Right cardiac atrium (tissue), 5 donors: ENCODE data around the gene EEFSEC. TPM values are rescaled to one million over a fixed set of nuclear protein-coding genes. Genes with fewer than 3 reads are reported as not detected.

Source experiments
- ATAC-seq, 2 donors: fragments of 200-7000 bp; cut with Tn5 transposase; one replicate each; pipeline versions ENCODE4 v1.8.0 to v1.9.1; 2020; ENCODE audit warnings: moderate library complexity in 2 of 2, mild to moderate bottlenecking in 1 of 2
- DNase-seq, 3 donors: peaks; one replicate each; pipeline ENCODE4 v3.0.0-alpha.2; 2020
- H3K27ac ChIP-seq: one replicate; pipeline ENCODE4 v1.5.1; 2013; ENCODE audit warnings: mild to moderate bottlenecking, low read length, control low read depth, moderate library complexity
- H3K27me3 ChIP-seq: one replicate; pipeline ENCODE4 v1.6.1; 2013; ENCODE audit not compliant: control insufficient read depth, insufficient read depth
- H3K4me1 ChIP-seq: one replicate; pipeline ENCODE4 v1.6.1; 2013; ENCODE audit warnings: low read length; ENCODE audit not compliant: control insufficient read depth, insufficient read depth
- H3K4me3 ChIP-seq: one replicate; pipeline ENCODE4 v1.5.1; 2013; ENCODE audit warnings: low read length, control low read depth
- H3K9me3 ChIP-seq: one replicate; pipeline ENCODE4 v1.6.1; 2013; ENCODE audit warnings: low read length; ENCODE audit not compliant: control insufficient read depth
- WGBS: extraction: QIAGEN DNeasy Blood & Tissue Kit; methylation state at CpG from one replicate; pipeline ENCODE4 v1.1.7; 2013; 5-methylcytosine and 5-hydroxymethylcytosine counted together
- intact Hi-C, 4 donors: fragments of 100-400 bp; cut with DNase I; formaldehyde crosslinking; loops; one replicate each; pipeline versions ENCODE4 v1.11.0 to v1.14.0; 2022 to 2023
- polyA plus RNA-seq: library from polyadenylated mRNA; stranded (reverse); fragments of 200-250 nt; gene quantifications from one replicate; pipeline ENCODE4 v1.2.3, GENCODE V29; 2013
- total RNA-seq, 4 donors: library from RNA; stranded (reverse); fragmentation: NEBNext Ultra II Directional; extraction: Animal tissue kit (Norgen Biotek cat#: 25700); gene quantifications; one replicate each; pipeline ENCODE4 v1.2.1, GENCODE V29; 2021
- donor health status: healthy with polysubstance abuse.
- donor health status: DM: no; HTN: yes; CAD: no.
- donor health status: DM: no; HTN: no; CAD: no.
- donor health status: DM: no; HTN: yes; CAD: no; lungs with severe emphysema.
- donor health status: DM: yes; HTN: yes; CAD: no.

The EEFSEC gene
- total and polyA plus RNA-seq, 5 donors: 14.7 to 17.6 (median 15.6) TPM

DNA sequence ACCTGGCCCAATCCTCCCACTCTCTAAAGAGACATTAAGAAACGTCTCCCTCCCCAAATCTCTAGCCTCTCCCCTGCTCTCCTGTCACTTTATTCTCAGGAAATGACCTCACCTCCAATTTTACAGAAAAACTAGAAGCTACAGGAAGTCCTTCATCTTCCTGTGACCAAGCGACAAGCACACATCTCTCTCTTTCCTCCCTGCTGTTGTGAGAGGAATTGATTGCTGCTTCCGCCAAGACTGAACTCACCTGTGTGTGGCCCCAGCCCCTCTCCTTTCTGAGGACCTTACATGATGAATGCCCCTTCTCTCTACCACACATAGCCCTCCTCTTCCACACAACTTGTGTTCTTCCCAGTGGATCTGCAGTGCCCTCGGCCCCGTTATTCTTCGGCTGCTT lies 295.2 kb downstream of the EEFSEC start:
- ATAC-seq: no peak
- intact Hi-C loops: no loop called here

DNA sequence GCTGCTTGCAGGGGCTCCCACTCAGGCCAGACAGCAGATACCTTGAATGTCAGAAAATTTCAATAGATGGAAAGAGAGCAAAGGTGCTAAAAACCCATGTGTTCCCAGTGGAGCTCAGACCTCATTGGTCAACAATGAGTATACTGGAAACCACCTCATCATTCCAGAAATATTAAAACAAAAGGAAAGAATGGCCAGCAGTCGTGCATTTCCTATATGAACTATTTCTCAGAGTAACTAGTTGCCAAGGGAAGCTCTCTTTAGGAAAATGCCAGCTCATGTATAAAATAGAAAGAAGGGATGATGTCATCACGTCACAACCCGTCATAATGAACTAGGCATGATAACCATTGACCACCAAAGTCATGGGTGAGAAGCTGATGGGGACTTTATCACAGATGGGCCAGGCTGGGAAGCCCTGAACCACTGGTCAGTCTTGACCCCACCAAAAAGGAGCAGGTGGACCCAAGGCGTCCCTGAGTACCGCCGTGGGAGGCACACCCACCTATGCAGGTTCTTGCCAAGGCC lies 295.9 kb downstream of the EEFSEC start:
- no peak overlapping the region for H3K27ac ChIP-seq
- no peak for ATAC-seq
- peak in 1 of 3 donors; percentile 5 for DNase-seq
- H3K9me3 ChIP-seq: no peaks in the 10 kb centered on the region
- no peaks in the 10 kb centered on the region for H3K27me3 ChIP-seq
- intact Hi-C loops: no loop called here
- H3K4me3 ChIP-seq: no peak overlapping the region
- 86% methylated on average over 6 of the region's 6 CpGs for WGBS
- H3K4me1 ChIP-seq: no peaks in the 10 kb centered on the region

More for the DNA sequence above, 295.2 kb downstream of the EEFSEC start:
- Histone ChIP-seq H3K4me1 (no peaks in the 10 kb centered on the region), H3K4me3 (no peak overlapping the region), H3K27me3 (no peaks in the 10 kb centered on the region), H3K9me3 (no peaks in the 10 kb centered on the region), H3K27ac (no peak overlapping the region)
- DNase-seq: peak in 1 of 3 donors; percentile 4
- 61% methylated on average over 6 of the region's 6 CpGs for WGBS

DNA sequence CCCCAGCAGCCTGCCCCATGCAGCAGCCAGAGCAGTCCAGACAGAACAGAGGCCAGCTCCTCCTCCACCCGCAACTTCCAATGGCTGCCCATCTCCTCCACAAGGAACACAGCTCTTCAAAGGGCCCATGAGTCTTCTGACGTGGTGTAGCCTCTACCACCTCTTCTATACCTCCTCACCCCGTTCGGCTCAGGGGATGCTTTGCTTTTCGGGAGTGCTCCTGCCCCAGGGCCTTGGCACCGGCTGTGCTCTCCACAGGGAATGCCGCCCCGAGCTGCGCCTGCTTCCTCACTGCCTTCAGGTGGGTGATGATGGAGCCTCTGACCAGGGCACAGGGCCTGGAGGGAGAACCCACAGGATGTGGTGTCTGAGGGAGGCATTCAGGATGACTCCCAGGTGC lies 298.8 kb downstream of the EEFSEC start:
- no peaks in the 10 kb centered on the region for H3K9me3 ChIP-seq
- H3K27me3 ChIP-seq: no peaks in the 10 kb centered on the region
- no peak overlapping the region for H3K27ac ChIP-seq
- DNase-seq: no peak
- H3K4me3 ChIP-seq: no peak overlapping the region
- no peaks in the 10 kb centered on the region for H3K4me1 ChIP-seq
- intact Hi-C loops: no loop called here
- no peak for ATAC-seq
- 89% methylated on average over 9 of the region's 9 CpGs for WGBS

DNA sequence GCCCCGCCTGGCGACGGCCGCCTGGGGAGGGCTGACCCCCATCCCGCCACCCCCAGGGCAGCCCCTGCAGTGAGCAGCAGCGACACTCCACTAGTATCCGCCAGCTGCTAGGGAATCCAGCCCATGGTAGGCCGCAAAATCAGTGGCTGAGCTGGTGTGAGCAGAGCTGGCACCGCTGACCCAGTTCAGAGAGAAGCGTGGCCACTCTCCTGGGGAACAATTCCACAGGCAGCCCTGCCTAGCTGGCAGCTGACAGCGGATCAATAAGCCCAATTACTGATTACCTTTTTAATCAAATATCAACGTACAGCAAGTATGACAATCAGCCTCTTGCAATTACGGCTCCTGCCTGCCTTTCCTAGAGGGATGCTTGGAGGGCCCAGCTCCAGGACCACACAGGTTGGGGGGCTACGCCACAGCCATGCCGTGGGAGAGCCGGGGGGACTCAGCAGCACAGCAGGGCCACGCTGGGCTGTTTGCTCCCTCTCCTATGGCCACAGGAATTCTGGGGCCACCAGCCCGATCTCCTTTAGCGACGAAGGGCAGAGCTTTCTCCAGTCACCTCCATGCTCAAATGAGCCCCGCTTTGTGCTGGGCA lies 299.5 kb downstream of the EEFSEC start:
- Histone ChIP-seq H3K27ac (no peak overlapping the region), H3K9me3 (no peaks in the 10 kb centered on the region), H3K27me3 (no peaks in the 10 kb centered on the region), H3K4me3 (no peak overlapping the region), H3K4me1 (no peaks in the 10 kb centered on the region)
- intact Hi-C loops: no loop called here
- ATAC-seq (no peak), DNase-seq (peak in 1 of 3 donors; percentile 6)
- 90% methylated on average over 21 of the region's 21 CpGs for WGBS

DNA sequence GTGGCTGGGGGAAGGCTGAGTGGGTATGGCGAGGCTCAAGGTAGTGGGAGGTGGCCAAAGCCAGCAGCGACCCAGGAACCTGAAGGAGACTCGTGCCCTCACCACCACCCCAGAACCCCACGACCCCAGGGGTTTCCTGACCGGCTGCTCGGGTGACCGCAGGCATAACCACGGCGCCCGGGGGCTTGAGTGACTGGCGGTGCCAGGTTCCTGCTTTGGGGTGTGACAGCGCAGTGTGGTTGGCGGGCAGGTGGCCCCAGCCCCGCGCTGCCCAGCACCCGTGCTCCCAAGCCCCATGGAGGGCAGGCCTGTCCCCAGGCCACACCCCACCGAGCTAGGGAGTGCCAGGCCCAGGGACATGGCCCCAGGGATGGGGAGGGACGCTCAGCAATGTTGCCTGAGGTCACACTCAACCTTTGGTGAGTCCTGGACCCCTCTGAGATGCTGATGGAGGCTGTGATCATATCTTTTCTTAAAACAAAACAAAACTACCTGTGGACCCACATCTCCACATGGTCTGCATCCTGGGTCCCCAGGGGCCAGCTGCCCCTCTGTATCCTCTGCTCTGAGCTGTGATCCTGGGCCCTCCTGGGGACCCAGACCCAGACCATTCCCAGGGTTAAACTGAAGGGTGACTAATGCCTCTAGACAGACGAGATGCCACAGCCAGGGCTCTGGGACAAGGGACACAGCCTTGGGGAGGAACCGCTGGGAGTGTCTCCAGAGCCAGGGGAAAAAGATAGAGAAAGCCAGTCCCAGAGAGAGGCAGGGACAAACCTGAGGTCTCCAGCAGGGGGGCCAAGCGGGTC lies 300.4 kb downstream of the EEFSEC start:
- DNase-seq (peak in 1 of 3 donors; percentile 54), ATAC-seq (no peak)
- Histone ChIP-seq H3K9me3 (no peaks in the 10 kb centered on the region), H3K27me3 (no peaks in the 10 kb centered on the region), H3K4me1 (no peaks in the 10 kb centered on the region), H3K27ac (no peak overlapping the region), H3K4me3 (no peak overlapping the region)
- 74% methylated on average over 21 of the region's 21 CpGs for WGBS
- intact Hi-C loops: no loop called here

DNA sequence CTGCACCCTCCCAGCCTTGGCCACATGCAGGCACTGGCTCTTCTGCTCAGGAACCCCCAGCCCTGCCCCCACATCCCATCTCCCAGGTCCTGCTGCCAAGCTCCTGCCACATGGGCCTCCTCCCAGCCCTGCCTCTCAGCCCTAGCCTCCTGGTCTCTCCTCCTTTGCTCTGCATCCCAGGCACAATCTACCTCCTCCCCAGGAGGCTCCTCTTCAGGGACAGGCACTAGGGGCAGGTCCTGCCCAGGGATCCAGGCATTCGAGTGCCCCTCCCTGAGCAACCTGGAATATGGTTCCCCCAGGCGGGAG lies 301.0 kb downstream of the EEFSEC start:
- Histone ChIP-seq H3K27ac (no peak overlapping the region), H3K4me3 (no peak overlapping the region), H3K9me3 (no peaks in the 10 kb centered on the region), H3K4me1 (no peaks in the 10 kb centered on the region), H3K27me3 (no peaks in the 10 kb centered on the region)
- 97% methylated on average over 2 of the region's 2 CpGs for WGBS
- intact Hi-C loops: no loop called here
- ATAC-seq (no peak), DNase-seq (peak in 1 of 3 donors; percentile 36)

DNA sequence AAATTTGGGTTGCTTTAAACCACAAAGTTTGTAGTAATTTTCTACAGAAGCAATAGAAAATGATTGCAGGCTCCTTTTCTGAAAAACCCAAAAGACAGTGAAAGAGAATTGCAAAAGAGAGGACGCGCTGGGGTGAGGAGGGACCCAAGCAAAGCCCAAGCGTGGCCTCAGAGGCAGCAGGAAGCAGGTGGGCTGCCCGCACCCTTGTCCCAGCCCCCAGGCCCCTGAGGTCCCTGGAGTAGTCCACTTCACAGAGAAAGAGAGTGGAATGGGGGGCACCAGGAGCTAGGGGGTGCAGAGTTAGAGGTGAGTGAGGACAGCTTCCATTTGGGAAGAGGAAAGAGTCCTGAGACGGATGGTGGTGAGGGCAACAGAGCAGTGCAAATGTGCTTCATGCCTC lies 301.8 kb downstream of the EEFSEC start:
- Histone ChIP-seq H3K4me3 (no peak overlapping the region), H3K27me3 (no peaks in the 10 kb centered on the region), H3K27ac (no peak overlapping the region), H3K4me1 (no peaks in the 10 kb centered on the region), H3K9me3 (no peaks in the 10 kb centered on the region)
- ATAC-seq (no peak), DNase-seq (peak in 1 of 3 donors; percentile 4)
- 81% methylated on average over 5 of the region's 5 CpGs for WGBS
- intact Hi-C loops: no loop called here

DNA sequence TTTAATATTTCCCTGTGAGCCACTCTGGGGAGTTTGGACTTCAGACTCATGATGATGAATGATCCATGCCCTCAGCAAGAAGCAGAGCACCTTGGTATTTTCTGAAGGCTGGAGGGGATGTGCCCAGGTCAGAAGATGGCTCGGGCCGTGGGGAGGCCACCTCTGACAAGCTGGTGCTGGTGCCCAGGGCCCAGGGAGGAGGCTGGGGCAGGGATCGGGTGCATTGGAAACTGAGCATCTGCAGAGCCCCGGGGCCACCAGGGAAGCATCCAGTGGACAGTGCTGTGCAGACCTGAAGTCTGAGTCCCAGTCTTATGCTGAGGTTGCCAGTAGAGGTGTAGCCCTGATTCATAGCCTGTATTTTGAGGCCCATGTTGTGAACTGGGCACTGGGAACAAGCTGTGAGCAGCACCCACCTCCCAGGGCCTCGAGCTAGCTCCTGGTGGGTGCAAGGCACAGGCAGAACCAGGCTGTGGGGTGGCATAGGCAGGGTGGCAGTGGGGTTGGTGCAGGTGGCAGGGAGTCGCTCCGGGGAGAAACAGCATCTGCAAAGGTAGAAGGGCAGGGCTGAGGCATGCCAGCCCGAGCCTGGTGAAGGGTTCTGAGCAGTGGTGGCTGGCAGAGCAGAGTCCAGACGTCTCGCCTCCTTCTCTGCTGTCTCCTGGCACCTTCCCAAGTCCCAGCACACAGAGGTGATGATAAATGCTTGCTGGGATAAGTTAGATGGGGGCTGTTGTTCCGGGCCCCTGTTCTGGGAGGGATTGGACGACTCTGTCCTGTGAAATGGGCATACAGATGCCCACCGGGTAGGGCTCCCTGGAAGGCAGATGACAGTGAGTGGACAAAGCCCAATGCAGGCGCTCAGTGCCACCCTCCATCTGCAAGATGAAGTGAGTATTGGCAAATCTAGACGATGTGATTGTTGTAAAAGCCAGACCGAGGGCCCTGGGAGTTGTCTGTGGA lies 302.8 kb downstream of the EEFSEC start:
- Histone ChIP-seq H3K4me1 (no peaks in the 10 kb centered on the region), H3K9me3 (no peaks in the 10 kb centered on the region), H3K27me3 (no peaks in the 10 kb centered on the region), H3K27ac (no peak overlapping the region), H3K4me3 (no peak overlapping the region)
- 71% methylated on average over 16 of the region's 16 CpGs for WGBS
- no peak for ATAC-seq
- peak in 1 of 3 donors; percentile 40 for DNase-seq
- intact Hi-C loops: no loop called here

DNA sequence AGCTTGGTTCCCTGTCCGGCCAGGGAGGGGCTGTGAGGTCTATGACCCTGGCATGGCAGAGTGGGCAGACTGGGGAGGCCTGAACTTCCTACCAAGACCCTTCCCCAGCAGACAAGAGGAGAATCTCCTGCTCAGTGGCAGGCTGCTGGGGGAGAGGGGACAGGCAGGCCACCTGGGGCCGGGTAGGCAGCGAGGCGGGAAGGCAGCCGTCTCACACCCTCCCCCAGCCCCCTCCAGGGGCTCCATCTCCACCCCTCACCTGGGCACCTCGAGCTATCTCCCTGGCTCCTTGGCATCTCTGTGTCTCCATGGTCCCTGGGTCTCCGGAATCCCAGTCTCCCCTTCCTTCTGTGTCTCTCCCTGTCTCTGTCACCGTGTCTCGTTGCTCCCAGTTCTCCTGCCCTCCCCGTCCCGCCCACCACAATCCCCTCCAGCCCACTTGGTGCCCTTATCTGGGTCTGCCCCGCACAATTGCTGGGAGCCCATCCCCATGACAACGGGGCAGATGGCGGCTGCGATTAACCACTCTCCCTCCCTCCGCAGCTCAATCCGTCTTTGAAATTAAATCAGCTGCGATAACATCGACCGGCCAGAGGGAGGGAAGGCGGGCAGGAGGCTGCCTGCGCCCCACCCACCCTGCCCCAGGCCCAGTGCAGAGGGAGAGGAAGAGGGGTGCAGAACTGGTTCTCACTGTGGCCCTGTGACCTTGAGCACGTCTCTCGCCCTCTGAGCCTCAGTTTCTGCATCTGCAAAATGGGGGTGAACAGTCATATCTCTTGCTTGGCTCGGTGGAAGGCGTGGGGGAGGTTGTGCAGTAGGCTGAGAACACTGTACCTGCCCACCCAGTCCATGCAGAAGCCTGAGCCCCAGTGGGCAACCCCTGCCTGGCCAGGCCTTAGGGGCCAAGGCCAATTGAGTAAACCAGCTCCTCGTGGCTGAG lies 303.8 kb downstream of the EEFSEC start:
- DNase-seq (peak in 1 of 3 donors; percentile 20), ATAC-seq (no peak)
- Histone ChIP-seq H3K27me3 (no peaks in the 10 kb centered on the region), H3K4me1 (no peaks in the 10 kb centered on the region), H3K27ac (no peak overlapping the region), H3K9me3 (no peaks in the 10 kb centered on the region), H3K4me3 (no peak overlapping the region)
- intact Hi-C loops: no loop called here
- 46% methylated on average over 27 of the region's 27 CpGs for WGBS

DNA sequence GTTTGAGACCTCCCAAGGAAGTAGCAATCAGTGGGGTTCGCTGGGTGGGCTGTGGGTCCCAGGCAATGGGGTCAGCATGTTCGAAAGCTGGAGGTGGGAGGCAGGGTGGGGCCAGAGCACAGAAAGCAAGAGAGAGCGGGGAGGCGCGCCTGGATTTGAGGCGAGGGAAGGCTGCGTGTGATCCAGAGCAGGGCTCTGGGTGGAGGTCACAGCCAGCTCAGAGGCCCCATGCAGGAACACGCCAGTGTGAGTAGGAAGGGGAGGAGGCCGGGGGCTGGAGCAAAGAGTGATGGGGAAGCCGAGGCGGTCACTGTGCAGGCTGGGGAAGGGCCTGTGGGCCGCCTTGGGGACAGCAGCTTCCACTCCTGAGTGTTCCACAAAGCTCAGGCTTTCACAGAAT lies 304.7 kb downstream of the EEFSEC start:
- ATAC-seq: no peak
- peak in 1 of 3 donors; percentile 19 for DNase-seq
- WGBS: 82% methylated on average over 12 of the region's 12 CpGs

More for the DNA sequence above, 304.7 kb downstream of the EEFSEC start:
- Histone ChIP-seq H3K4me1 (no peaks in the 10 kb centered on the region), H3K27ac (no peak overlapping the region), H3K9me3 (no peaks in the 10 kb centered on the region), H3K27me3 (no peaks in the 10 kb centered on the region), H3K4me3 (no peak overlapping the region)
- intact Hi-C loops: no loop called here
